DND-41 (cell line): ENCODE results near the gene KATNIP.

Experiments used
- ATAC-seq: fragments of 200-7000 bp; cut with Tn5 transposase; 3 replicates; pipeline ENCODE4 v1.9.1; 2021; ENCODE audit warnings: low read depth; ENCODE audit not compliant: insufficient read depth
- DNase-seq: peaks from one replicate; pipeline ENCODE4 v3.0.0-alpha.2; 2020
- H2AFZ ChIP-seq: 2 replicates; pipeline ENCODE4 v1.6.0; 2012; ENCODE audit warnings: low read depth, low read length
- H3K27ac ChIP-seq: 2 replicates; pipeline ENCODE4 v1.5.1; 2012; ENCODE audit warnings: low read length, inconsistent platforms
- H3K27me3 ChIP-seq: fragments of 200-600 bp; sonication (generic); 2 replicates; pipeline ENCODE4 v1.6.0; 2012; ENCODE audit warnings: low read length, mild to moderate bottlenecking, inconsistent platforms; ENCODE audit not compliant: insufficient read depth, poor library complexity
- H3K36me3 ChIP-seq: 2 replicates; pipeline ENCODE4 v1.5.1; 2012; ENCODE audit warnings: low read length, inconsistent platforms; ENCODE audit not compliant: insufficient read depth
- H3K4me1 ChIP-seq: 2 replicates; pipeline ENCODE4 v1.5.1; 2012; ENCODE audit warnings: mild to moderate bottlenecking, low read length; ENCODE audit not compliant: insufficient read depth
- H3K4me2 ChIP-seq: 2 replicates; pipeline ENCODE4 v1.6.0; 2012; ENCODE audit warnings: mild to moderate bottlenecking, moderate library complexity, low read length, inconsistent platforms; ENCODE audit not compliant: insufficient read depth
- H3K4me3 ChIP-seq, 2 experiments: fragments of 200-600 bp in 1 of 2; shearing (Covaris generic) in 1 of 2; 2 replicates each; pipeline ENCODE4 v1.5.1; 2012 to 2016; ENCODE audit warnings: inconsistent platforms in 2 of 2, low read length in 2 of 2, mild to moderate bottlenecking in 2 of 2, low read depth in 1 of 2, moderate library complexity in 1 of 2
- H3K79me2 ChIP-seq: 2 replicates; pipeline ENCODE4 v1.6.0; 2012; ENCODE audit warnings: low read length, inconsistent platforms; ENCODE audit not compliant: insufficient read depth
- H3K9ac ChIP-seq: 2 replicates; pipeline ENCODE4 v1.6.0; 2012; ENCODE audit warnings: low read depth, mild to moderate bottlenecking, inconsistent platforms, low read length, moderate library complexity
- H3K9me3 ChIP-seq: 2 replicates; pipeline ENCODE4 v1.5.1; 2012; ENCODE audit warnings: low read length, moderate library complexity, mild to moderate bottlenecking, inconsistent platforms; ENCODE audit not compliant: insufficient read depth, severe bottlenecking
- H4K20me1 ChIP-seq: 2 replicates; pipeline ENCODE4 v1.6.0; 2012; ENCODE audit warnings: low read length; ENCODE audit not compliant: insufficient read depth
- CTCF ChIP-seq: IDR thresholded peaks from 2 replicates; pipeline ENCODE4 v1.5.1; 2012; ENCODE audit warnings: borderline replicate concordance, low read length, moderate library complexity, mild to moderate bottlenecking; ENCODE audit not compliant: poor library complexity, severe bottlenecking; ENCODE audit errors: extremely low read depth
- EZH2 ChIP-seq: IDR thresholded peaks from 3 replicates; pipeline ENCODE4 v1.6.1; 2012; ENCODE audit warnings: borderline replicate concordance, low read depth, mild to moderate bottlenecking, moderate library complexity, low read length, inconsistent platforms; ENCODE audit not compliant: severe bottlenecking

KATNIP gene

GRCh38 chr16:27579087-27579980 is 29.4 kb downstream of the KATNIP start:
- no peak overlapping the region for H2AFZ ChIP-seq

GRCh38 chr16:27582883-27583282 is 32.9 kb downstream of the KATNIP start:
- no peak overlapping the region for H3K4me2 ChIP-seq
- no peaks in the 10 kb centered on the region for H3K4me1 ChIP-seq
- no peaks in the 10 kb centered on the region for H3K27me3 ChIP-seq
- no peak for DNase-seq
- H3K79me2 ChIP-seq: no peaks in the 10 kb centered on the region
- H3K4me3 ChIP-seq: no peak overlapping the region
- no peak overlapping the region for H3K27ac ChIP-seq
- H4K20me1 ChIP-seq: no peaks in the 10 kb centered on the region
- no peak for TF ChIP-seq CTCF
- no peak overlapping the region for H2AFZ ChIP-seq
- H3K9ac ChIP-seq: no peak overlapping the region
- H3K36me3 ChIP-seq: no peaks in the 10 kb centered on the region
- ATAC-seq: no peak
- H3K9me3 ChIP-seq: no peaks in the 10 kb centered on the region

More at GRCh38 chr16:27579087-27579980, 29.4 kb downstream of the KATNIP start:
- H3K4me3 ChIP-seq: no peak overlapping the region
- ATAC-seq (no peak), DNase-seq (no peak)
- no peaks in the 10 kb centered on the region for H3K36me3 ChIP-seq
- H3K4me1 ChIP-seq: no peaks in the 10 kb centered on the region
- no peak overlapping the region for H3K27ac ChIP-seq
- no peak overlapping the region for H3K9ac ChIP-seq
- no peak for TF ChIP-seq EZH2
- no peak for TF ChIP-seq CTCF
- no peaks in the 10 kb centered on the region for H3K9me3 ChIP-seq
- no peaks in the 10 kb centered on the region for H3K79me2 ChIP-seq
- no peaks in the 10 kb centered on the region for H4K20me1 ChIP-seq
- H3K4me2 ChIP-seq: no peak overlapping the region
- H3K27me3 ChIP-seq: no peaks in the 10 kb centered on the region

GRCh38 chr16:27583634-27584033 is 33.7 kb downstream of the KATNIP start:
- DNase-seq: no peak
- H4K20me1 ChIP-seq: no peaks in the 10 kb centered on the region
- no peaks in the 10 kb centered on the region for H3K36me3 ChIP-seq
- no peaks in the 10 kb centered on the region for H3K79me2 ChIP-seq
- H3K4me3 ChIP-seq: no peak overlapping the region
- no peaks in the 10 kb centered on the region for H3K9me3 ChIP-seq
- H3K27ac ChIP-seq: no peak overlapping the region
- H3K4me2 ChIP-seq: no peak overlapping the region
- no peak overlapping the region for H2AFZ ChIP-seq
- no peaks in the 10 kb centered on the region for H3K4me1 ChIP-seq
- H3K9ac ChIP-seq: no peak overlapping the region
- TF ChIP-seq CTCF: no peak
- ATAC-seq: no peak
- H3K27me3 ChIP-seq: no peaks in the 10 kb centered on the region
